Spleen (tissue), 7 donors: ENCODE measurements around the gene SLC41A1.

Experiments
- POLR2A ChIP-seq, 3 donors: fragments of 450-650 bp; IDR thresholded peaks; one replicate each; pipeline ENCODE4 v1.5.1; 2017; ENCODE audit warnings: antibody characterized with exemption in 3 of 3, mild to moderate bottlenecking in 1 of 3
- POLR2AphosphoS5 ChIP-seq, 3 donors: sonication (generic); formaldehyde crosslinking; IDR thresholded peaks; one replicate each; pipeline ENCODE4 v1.5.1; 2017; ENCODE audit warnings: antibody characterized with exemption in 3 of 3
- TF ChIP-seq, protein P1 (sequence below), 11 experiments: fragments of 200-600 bp in 7 of 11; fragments of 450-650 bp in 4 of 11; sonication (generic) in 4 of 11; IDR thresholded peaks in 8 of 11; conservative IDR thresholded peaks in 3 of 11; 1 replicate in 7 of 11; 2 replicates in 4 of 11; pipeline versions ENCODE4 v1.4.0 to v1.8.0; 2016 to 2021; ENCODE audit warnings: antibody characterized with exemption in 11 of 11, inconsistent platforms in 4 of 11, mild to moderate bottlenecking in 1 of 11
- donor health status: DM: no; HTN: no; CAD: no; lungs with moderate emphysema.
- donor health status: DM: no; HTN: no; CAD: no.
- donor health status: DM: no; HTN: no; CAD: no.

GRCh38 chr1:205798577-205798976 is 14.4 kb downstream of the SLC41A1 start:
- TF ChIP-seq POLR2A (IDR thresholded peaks at IDR 0.05), result no peak
- TF ChIP-seq, protein P1, sequence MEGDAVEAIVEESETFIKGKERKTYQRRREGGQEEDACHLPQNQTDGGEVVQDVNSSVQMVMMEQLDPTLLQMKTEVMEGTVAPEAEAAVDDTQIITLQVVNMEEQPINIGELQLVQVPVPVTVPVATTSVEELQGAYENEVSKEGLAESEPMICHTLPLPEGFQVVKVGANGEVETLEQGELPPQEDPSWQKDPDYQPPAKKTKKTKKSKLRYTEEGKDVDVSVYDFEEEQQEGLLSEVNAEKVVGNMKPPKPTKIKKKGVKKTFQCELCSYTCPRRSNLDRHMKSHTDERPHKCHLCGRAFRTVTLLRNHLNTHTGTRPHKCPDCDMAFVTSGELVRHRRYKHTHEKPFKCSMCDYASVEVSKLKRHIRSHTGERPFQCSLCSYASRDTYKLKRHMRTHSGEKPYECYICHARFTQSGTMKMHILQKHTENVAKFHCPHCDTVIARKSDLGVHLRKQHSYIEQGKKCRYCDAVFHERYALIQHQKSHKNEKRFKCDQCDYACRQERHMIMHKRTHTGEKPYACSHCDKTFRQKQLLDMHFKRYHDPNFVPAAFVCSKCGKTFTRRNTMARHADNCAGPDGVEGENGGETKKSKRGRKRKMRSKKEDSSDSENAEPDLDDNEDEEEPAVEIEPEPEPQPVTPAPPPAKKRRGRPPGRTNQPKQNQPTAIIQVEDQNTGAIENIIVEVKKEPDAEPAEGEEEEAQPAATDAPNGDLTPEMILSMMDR (IDR thresholded peaks at IDR 0.05 in 8 of 11, conservative IDR thresholded peaks at IDR 0.05 in 3 of 11), result no peak
- TF ChIP-seq POLR2AphosphoS5 (IDR thresholded peaks at IDR 0.05), result no peak
